G401 (cell line): ENCODE measurements around the gene ABTB2. TPM values are rescaled to one million over a fixed set of nuclear protein-coding genes. Genes with fewer than 3 reads are reported as not detected.

Source experiments
- DNase-seq: peaks from one replicate; pipeline ENCODE4 v3.0.0-alpha.2; 2015; ENCODE audit warnings: low spot score
- in situ Hi-C: cut with HindIII; loops from 2 replicates; pipeline ENCODE4 v1.10.0; 2016; ENCODE audit warnings: low sequenced_read_pairs, mixed read lengths
- total RNA-seq: library from RNA; depleted of rRNA; stranded (reverse); fragments of >200 nt; shearing (Covaris generic); gene quantifications from 2 replicates; pipeline ENCODE4 v1.2.3, GENCODE V29; 2014

Gene ABTB2
- total RNA-seq, 1 experiment from 2014 or later = 2.9 TPM

- in situ Hi-C loops = no loop called here
- no peak for DNase-seq
Observed at GRCh38 chr11:34208266-34209135, 149.3 kb downstream of the ABTB2 start.

DNA sequence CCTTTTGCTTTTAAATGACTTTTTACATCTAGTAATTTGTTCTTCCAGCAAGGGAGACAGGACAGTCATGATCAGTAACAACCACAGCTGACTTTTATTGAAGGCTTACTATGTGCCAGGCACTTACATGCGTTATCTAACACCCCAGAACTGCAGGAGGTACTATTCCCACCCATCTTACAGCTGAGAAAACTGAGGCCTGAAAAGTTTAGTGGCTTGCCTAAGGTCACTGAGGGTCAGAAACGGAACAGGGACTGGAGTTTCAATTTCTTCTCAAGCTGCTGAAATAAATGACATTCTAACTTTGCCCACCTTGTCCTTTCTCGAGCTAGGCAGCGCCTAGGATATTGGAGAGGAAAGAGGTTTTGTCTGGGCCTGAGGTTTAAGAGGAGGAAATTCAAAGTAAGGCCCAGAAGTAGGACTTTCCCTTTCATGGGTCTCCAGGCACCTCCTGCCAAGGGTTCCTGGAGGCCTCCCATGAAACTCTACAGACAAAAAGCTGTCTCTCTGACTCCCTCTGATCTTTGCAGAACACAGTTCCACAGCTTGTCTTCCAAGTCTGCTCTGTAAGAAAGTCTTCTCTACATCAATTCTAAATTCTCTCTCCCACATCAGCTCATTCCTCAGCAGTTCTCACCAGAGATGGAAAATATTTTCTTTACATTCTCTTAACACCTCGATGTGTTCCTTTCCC is 150.2 kb downstream of the ABTB2 start:
- no peak for DNase-seq
- in situ Hi-C loops = no loop called here

DNA sequence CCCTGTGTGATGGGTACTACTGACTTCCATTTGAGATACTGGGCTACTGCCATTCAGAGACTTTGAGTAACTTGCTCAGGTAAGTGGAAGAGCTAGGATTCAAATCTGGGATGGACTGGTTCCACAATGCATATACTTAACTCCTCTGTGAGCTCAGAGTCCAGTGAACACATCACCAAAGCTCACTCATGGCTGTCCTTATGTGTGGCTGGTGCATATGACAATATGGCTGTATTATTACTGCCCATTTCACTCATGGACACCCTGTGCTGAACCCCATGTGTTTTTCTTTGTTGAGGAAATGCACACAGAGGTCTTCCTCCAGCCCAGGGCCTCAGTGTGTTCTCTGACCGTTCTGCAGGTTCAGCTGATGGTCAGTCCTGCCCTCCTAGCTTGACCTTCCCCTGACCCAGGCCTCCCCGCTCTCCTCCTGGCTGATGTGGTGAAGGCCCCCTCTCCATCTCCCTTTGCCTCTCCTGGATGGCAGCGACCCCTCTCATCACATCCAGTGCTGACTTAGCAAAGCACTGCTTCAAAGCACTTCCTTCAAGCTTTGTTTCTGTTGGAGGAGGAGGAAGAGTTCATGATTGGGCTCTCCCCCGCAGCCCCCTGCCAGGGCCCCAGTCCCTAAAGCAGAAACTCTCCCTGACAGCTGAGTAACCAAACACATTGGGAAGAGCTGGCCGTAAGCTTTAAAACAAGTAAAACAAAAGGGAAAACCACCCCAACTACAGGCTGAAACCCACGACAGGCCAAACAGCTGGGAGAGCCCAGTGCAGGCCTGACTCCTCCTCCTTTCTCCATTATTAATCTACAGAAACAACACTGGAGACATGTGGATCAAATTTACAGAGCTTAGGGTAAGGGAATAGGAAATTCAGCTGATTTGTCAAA is 151.2 kb downstream of the ABTB2 start:
- DNase-seq = no peak
- in situ Hi-C loops = no loop called here

DNA sequence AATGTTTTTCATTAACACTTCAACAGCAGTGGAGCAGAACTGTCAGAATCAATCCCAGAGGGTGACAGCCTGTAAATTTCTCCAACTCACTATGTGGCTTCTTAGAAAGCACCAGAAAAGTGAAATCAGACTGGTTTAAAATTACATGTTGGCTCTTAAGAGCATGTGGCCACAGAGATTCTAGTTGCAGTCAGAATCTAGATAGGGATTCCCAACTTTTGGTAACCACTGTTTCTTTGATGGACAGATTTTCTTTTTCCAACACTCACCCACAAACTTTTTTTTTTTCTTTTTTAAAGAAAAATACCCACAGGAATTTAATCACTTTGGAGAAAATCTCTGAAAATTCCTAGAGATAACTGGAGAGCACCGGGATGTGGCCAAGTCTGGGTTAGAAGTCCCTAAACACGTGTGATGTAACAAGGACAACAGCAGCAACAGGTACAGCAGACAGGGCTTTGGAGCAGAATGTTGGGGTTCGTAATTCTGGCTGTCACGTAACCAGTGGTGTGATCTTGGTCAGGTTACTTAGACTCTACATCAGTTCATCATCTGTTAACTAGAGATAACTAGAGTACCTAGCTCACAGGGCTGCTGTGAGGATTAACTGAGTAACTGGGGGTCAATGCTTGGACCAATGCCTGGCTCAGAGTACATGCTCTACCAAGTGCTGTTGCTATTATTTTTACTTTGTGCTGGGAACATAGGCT is 152.3 kb downstream of the ABTB2 start:
- in situ Hi-C loops = no loop called here

DNA sequence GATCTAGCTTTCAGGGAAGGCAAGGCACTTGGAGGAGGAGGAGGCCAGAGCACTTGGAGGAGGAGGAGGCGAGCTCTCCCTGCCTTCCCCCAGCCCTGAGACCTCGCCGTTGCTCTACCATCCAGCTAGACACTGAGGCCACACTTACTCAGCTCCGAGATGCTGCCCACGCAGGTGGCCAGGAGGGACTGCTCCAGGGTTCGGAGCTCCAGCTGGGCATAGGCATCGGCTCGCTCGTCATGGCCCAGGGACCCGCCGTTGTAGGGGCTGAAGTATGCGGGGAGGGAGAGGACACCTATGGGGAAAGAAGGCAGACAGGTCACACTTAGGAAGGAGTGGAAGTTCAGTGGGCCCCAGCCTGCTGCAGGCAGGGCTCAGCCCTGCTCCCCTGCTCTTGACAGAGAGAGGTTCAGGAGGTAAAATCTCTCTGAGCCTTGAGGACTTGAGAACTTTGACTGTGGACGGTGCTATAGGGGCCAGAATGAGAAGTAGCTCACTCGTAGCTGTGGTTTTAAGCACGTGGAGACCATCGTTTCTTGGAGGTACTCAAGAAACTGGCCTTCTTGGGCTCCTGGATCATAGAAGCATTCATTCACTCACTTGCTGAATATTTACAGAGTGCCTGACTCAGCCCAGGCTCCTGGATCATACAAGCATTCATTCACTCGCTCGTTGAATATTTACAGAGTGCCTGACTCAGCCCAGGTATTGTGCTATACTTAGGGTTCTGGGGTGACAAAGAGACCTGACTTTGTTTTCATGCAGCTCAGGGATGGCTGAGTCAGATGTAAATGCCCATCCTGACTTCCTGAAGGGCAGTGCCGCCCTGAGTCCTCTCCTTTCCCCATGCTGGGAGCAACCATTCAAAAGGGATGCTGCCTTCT is 153.2 kb downstream of the ABTB2 start:
- DNase-seq = no peak

More for the DNA sequence above, 152.3 kb downstream of the ABTB2 start:
- no peak for DNase-seq

DNA sequence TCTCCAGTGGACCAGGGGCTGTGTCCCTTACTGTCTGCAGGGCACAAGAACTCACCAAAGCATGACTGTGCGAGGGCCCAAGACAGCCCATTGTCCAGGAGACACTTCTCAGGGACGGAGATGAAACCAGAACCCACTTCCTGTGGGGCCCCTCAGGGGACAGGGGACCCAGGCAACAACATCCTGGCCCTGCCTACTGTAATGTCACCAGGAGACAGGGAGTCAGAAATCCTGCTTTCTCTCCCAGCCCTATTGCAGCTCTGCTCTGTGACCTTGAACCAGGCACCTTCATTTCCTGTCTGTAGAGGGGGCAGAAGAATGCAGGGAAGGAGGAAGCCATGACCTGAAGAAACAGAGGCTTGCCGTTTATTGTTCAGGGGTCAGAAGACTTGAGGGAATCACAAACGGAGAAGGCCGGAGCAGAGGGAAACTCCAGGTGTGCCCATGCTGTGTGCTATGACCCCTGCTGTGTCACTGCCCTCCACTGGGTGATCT is 154.4 kb downstream of the ABTB2 start:
- in situ Hi-C loops = no loop called here
- DNase-seq = no peak

More for the DNA sequence above, 153.2 kb downstream of the ABTB2 start:
- in situ Hi-C loops = no loop called here

DNA sequence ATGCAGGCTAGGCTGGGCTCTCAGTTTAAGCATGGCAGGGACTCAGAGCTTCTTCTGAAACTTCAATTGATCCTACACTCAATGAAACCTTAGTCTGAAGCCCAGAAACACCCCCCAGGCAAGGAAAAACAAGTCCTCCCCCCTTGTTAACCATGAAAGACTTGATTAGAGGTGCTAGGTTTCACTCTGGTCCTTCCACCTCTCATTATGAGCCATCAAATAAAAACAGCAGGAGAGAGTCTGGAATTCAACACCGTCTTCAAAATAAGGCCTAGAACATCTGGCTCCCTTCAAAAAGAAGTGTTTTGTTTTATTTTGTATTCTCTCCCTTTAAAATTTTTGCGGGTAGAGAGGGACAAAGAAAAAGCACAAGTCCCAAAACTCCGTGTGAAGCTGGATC is 156.7 kb downstream of the ABTB2 start:
- no peak for DNase-seq
- in situ Hi-C loops = no loop called here

DNA sequence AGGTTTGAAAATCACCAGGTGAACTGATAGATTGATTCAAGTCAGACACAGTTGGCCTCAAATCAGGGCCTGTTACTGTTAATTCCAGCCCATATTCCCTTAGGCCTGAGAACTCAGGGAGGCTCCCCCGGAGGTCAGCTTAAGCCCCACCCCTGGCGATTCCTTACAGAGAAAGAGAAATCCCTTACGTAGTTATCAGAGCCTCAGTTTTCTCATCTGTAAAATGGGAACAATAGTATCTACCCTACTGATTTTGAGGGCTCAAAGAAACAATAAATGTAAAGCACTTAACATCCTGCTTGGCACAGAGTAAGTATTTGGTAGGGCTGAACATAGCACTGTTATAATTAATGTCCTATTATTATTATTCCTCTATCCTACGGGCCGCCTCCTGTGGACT is 158.3 kb downstream of the ABTB2 start:
- in situ Hi-C loops = no loop called here
- no peak for DNase-seq

GRCh38 chr11:34198523-34198922 is 159.3 kb downstream of the ABTB2 start:
- DNase-seq = no peak
- in situ Hi-C loops = no loop called here

DNA sequence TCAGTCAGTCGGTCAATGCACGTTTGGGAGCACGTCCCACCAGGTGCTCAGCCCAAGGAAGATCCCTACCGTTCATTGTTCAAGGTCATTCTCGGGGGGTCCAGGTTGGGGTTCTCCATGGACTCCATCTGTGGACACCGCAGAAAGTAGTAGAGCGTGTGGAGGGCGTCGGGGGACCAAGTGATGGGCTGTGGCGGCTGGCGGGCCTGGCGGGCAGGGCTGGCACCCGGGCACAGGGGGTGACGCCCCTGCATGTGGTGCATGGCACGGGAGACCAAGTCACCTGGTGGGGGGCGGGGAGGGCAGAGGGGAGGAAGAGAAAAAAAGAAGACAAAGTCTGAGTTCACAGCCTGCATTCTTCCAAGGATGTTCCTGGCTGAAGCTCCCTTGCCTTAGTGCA is 160.6 kb downstream of the ABTB2 start:
- no peak for DNase-seq
- in situ Hi-C loops = no loop called here

DNA sequence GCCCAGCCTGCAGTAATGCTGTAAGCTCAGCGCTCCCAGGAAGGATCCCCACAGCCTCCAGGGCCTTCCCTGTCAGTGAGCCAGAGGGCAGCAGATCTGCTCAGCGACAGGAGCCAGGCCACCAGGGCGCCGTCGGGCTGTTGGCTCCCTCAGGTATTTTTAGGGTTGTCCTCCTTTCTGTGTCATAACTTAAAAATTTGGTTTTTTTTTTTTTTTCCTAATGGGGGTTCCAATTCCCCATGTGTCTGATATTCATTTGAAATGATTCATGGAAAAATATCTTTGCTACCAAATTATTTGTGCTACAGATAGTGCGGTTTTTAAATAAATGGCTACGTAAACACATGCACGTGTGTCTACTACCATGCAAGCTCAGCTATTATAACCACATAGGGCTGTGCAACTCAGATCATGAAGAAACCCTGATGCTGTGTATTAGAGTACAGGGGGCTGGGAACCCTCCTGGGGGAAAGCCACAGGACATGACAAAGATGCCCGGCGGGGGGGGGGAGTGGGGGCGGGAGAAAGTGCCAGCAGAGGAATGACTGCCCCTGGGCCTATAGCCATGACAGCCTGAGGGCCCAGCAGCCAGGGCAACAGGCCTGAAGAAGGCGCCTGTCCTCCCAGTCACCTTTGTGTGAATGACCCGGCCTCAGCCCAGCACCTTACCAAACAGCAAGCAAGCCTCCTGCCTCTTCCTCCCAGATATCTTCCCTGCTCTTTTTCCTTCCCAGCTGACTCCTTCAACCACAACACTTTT is 163.1 kb downstream of the ABTB2 start:
- in situ Hi-C loops = no loop called here
- peak; percentile 44 for DNase-seq

- peak; percentile 94 for DNase-seq
- in situ Hi-C loops = no loop called here
Observed at GRCh38 chr11:34192481-34193401, 165.1 kb downstream of the ABTB2 start.

DNA sequence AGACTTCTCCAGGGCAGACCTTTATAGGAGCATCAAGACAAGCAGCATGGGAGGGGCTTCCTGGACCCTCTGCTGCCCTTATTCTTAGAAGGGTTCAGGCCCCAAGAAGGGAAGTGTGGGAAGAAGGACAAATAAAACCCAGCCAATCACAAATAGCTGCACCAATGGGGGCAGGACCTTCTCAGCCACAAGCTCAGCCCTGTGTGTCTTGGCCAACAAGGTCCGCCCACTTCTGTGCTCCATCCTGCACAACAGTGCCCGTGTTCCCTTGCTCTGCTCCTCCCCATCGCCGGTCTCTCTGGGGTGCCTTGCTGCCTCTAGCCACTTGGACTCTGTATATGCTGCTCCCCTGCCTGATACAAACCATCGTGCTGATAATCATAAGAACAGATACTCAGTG is 166.2 kb downstream of the ABTB2 start:
- in situ Hi-C loops = no loop called here
- no peak for DNase-seq

- in situ Hi-C loops = no loop called here
- DNase-seq = no peak
Observed at GRCh38 chr11:34190192-34191139, 167.3 kb downstream of the ABTB2 start.

DNA sequence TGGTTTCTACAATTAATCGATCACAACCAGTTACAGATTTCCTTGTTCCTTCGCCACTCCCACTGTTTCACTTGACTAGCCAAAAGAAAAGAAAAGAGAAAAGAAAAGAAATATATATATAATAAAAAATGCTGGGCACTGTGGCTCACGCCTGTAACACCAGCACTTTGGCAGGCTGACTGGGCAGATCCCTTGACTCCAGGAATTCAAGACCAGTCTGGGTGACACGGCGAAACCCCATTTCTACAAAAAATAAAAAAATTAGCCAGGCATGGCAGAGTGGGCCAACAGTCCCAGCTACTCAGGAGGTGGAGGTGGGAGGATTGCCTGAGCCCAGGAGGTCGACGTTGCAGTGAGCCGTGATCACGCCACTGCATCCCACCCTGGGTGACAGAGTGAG is 168.6 kb downstream of the ABTB2 start:
- in situ Hi-C loops = loop anchor here (10.0 kb wide), 1 partner anchor 326 kb away; the partner anchor contains the start of gene ELF5
- DNase-seq = no peak
